Right lobe of liver (tissue), 6 donors: Measurements from ENCODE around the gene ZFP28. TPM values are rescaled to one million over a fixed set of nuclear protein-coding genes. Genes with fewer than 3 reads are reported as not detected.

Source experiments
- ATAC-seq, 4 donors: fragments of 200-7000 bp; cut with Tn5 transposase; one replicate each; pipeline ENCODE4 v1.9.1; 2020; ENCODE audit warnings: mild to moderate bottlenecking in 4 of 4, moderate library complexity in 4 of 4
- DNase-seq, 3 donors: peaks; one replicate each; pipeline ENCODE4 v3.0.0-alpha.2; 2020
- H3K27ac ChIP-seq, 3 donors: fragments of 200-600 bp; one replicate each; pipeline ENCODE4 v1.8.0; 2022
- H3K27me3 ChIP-seq, 2 donors: fragments of 200-600 bp; one replicate each; pipeline ENCODE4 v1.8.0; 2022
- H3K36me3 ChIP-seq, 4 donors: fragments of 200-600 bp; sonication (generic) in 1 of 4; one replicate each; pipeline versions ENCODE4 v1.5.1 to v1.8.0; 2017 to 2022; ENCODE audit warnings: control low read depth in 1 of 4
- H3K4me1 ChIP-seq, 4 donors: fragments of 200-600 bp; sonication (generic) in 1 of 4; one replicate each; pipeline versions ENCODE4 v1.5.1 to v1.8.0; 2017 to 2022; ENCODE audit warnings: control low read depth in 1 of 4
- H3K4me3 ChIP-seq, 3 donors: fragments of 200-600 bp; one replicate each; pipeline ENCODE4 v1.8.0; 2022
- H3K9me3 ChIP-seq, 4 donors: fragments of 200-600 bp; sonication (generic) in 1 of 4; one replicate each; pipeline versions ENCODE4 v1.5.1 to v1.8.0; 2017 to 2022; ENCODE audit warnings: control low read depth in 1 of 4
- POLR2A ChIP-seq: fragments of 450-650 bp; IDR thresholded peaks from one replicate; pipeline ENCODE4 v1.6.1; 2017; ENCODE audit warnings: antibody characterized with exemption, mild to moderate bottlenecking
- WGBS: methylation state at CpG from one replicate; pipeline ENCODE4 v1.1.6; 2018; ENCODE audit warnings: low coverage, low lambda C conversion rate; ENCODE audit not compliant: insufficient coverage; ENCODE audit errors: missing lambda C conversion rate; 5-methylcytosine and 5-hydroxymethylcytosine counted together
- intact Hi-C, 2 donors: fragments of 100-400 bp; cut with DNase I; formaldehyde crosslinking; loops; one replicate each; pipeline versions ENCODE4 v1.11.2 to v1.14.1; 2022
- total RNA-seq, 6 experiments: library from RNA; depleted of rRNA in 2 of 6; stranded (reverse); fragments of >200 nt in 2 of 6; fragmentation: NEBNext Ultra II Directional in 3 of 6; extraction: Animal tissue kit (Norgen Biotek cat#: 25700) in 3 of 6; gene quantifications; one replicate each; pipeline versions ENCODE4 v1.1.0 to v1.2.4, GENCODE V29; 2016 to 2023
- TF ChIP-seq, protein P1 (sequence below), 4 donors: fragments of 200-600 bp in 3 of 4; fragments of 450-650 bp in 1 of 4; IDR thresholded peaks; one replicate each; pipeline versions ENCODE4 v1.5.1 to v1.8.0; 2016 to 2022; ENCODE audit warnings: antibody characterized with exemption in 4 of 4, mild to moderate bottlenecking in 2 of 4
- donor health status: DM: no; HTN: yes; CAD: no.
- donor health status: DM: no; HTN: no; CAD: no.
- donor health status: DM: no; HTN: no; CAD: no.
- donor health status: DM: no; HTN: yes; CAD: no.
- donor health status: DM: no; HTN: yes; CAD: no.

ZFP28 gene
- total RNA-seq, 6 experiments from 2014 or later, result 0.53 to 2.6 (median 0.77) TPM

GRCh38 chr19:56577719-56578602 is 39.2 kb downstream of the ZFP28 start:
- Histone ChIP-seq H3K27ac (no peak overlapping the region), H3K27me3 (no peaks in the 10 kb centered on the region), H3K36me3 (peaks cover 0 to 33% (median 3%) of the 10 kb centered on the region in 4 donors), H3K4me1 (no peaks in the 10 kb centered on the region), H3K9me3 (peaks cover 5 to 97% (median 61%) of the 10 kb centered on the region in 4 donors), H3K4me3 (no peak overlapping the region)
- intact Hi-C loops, result no loop called here
- ATAC-seq, result no peak
- 91% methylated on average over 9 of the region's 11 CpGs for whole genome bisulfite sequencing
- no peak for DNase-seq
- TF ChIP-seq, protein P1, sequence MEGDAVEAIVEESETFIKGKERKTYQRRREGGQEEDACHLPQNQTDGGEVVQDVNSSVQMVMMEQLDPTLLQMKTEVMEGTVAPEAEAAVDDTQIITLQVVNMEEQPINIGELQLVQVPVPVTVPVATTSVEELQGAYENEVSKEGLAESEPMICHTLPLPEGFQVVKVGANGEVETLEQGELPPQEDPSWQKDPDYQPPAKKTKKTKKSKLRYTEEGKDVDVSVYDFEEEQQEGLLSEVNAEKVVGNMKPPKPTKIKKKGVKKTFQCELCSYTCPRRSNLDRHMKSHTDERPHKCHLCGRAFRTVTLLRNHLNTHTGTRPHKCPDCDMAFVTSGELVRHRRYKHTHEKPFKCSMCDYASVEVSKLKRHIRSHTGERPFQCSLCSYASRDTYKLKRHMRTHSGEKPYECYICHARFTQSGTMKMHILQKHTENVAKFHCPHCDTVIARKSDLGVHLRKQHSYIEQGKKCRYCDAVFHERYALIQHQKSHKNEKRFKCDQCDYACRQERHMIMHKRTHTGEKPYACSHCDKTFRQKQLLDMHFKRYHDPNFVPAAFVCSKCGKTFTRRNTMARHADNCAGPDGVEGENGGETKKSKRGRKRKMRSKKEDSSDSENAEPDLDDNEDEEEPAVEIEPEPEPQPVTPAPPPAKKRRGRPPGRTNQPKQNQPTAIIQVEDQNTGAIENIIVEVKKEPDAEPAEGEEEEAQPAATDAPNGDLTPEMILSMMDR (IDR thresholded peaks at IDR 0.05), result no peak
- TF ChIP-seq POLR2A, result no peak

DNA sequence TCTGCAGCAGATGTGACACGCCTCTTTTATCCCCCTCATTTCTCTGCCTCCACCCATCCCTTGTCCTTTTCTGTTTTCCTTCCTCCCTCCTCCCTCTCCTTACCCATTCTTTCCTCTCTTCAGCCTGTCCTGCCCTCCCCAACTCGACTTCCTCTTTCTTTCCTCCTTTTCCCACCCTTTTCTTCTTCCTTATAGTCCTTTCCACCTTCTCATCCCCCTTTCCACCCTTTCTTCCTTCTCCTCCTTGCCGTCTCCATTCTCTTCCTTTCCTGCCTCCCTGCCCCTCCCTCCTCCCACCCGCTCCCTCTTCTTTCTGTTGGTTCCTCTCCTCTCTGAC is 55.7 kb downstream of the ZFP28 start:
- intact Hi-C loops, result no loop called here
- Histone ChIP-seq H3K36me3 (no peaks in the 10 kb centered on the region), H3K4me3 (no peak overlapping the region), H3K4me1 (no peaks in the 10 kb centered on the region), H3K27me3 (no peaks in the 10 kb centered on the region), H3K27ac (no peak overlapping the region), H3K9me3 (peaks cover 0 to 9% (median 0%) of the 10 kb centered on the region in 4 donors)
- TF ChIP-seq, protein P1 (IDR thresholded peaks at IDR 0.05), result no peak
- TF ChIP-seq POLR2A, result no peak
- no peak for ATAC-seq
- WGBS, result 49% methylated on average over 4 of the region's 4 CpGs
- no peak for DNase-seq

DNA sequence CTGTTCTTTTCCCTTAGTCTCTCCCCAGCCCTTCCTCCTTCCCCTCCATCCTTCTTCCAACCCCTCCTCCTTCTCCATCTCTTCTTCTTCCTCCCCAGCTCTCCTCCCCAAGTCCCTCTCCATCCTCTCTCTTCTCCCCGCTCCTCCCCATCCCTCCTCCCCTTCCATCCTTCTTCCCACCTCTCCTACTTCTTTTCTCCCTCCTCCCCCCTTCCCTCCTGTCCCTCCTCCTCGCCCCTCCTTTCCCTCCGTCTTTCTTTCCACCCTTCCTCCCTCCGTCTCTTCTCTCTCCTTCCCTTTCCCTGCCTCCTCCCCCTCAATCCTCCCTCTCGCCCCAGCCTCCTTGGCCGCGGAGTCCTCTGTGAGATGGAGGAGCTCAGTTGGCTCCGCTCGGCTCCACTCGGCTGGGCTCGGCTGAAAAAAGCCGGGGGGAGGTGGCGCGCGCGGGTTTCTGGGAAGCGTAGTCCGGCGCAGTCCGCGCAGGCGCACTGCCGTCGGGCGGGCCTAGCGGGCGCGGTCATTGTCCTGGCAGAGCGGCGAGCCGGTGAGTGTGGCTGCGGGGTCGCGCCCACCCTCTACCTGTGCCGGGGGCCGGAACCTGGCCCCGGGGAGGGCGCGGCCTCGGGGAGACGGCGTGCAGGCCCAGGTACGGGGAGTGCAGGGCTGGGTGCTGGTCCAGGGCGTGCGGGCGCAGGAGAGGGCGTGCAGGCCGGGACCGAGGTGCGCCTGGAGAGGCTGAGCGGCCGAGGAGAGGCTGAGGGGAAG is 56.2 kb downstream of the ZFP28 start, which contains the start of gene ZNF71:
TSS of gene ZNF71 (plus strand) at position 520 of the 765 bp plus-strand sequence. CDS start 6,257 bp downstream, outside the sequence.
- Histone ChIP-seq H3K4me3 (peak within 1 kb of the TSS; percentile 65 to 85 (median 67)), H3K9me3 (peaks cover 0 to 9% (median 0%) of the 10 kb centered on the region in 4 donors), H3K36me3 (no peaks in the 10 kb centered on the region), H3K4me1 (no peaks in the 10 kb centered on the region), H3K27me3 (no peaks in the 10 kb centered on the region), H3K27ac (no peak within 1 kb of the TSS)
- intact Hi-C loops, result no loop called here
- TF ChIP-seq POLR2A, result no peak
- TF ChIP-seq, protein P1 (IDR thresholded peaks at IDR 0.05), result no peak
- under 1% methylated on average over 35 of the region's 52 CpGs for WGBS
- peak; percentile 85 to 87 (median 86) for DNase-seq
- peak; percentile 90 to 98 (median 97) for ATAC-seq

GRCh38 chr19:56595548-56595899 is 56.8 kb downstream of the ZFP28 start:
- WGBS, result 0% methylated on average over 4 of the region's 4 CpGs
- Histone ChIP-seq H3K9me3 (peaks cover 0 to 9% (median 0%) of the 10 kb centered on the region in 4 donors), H3K36me3 (no peaks in the 10 kb centered on the region), H3K4me1 (no peaks in the 10 kb centered on the region), H3K27ac (no peak overlapping the region), H3K4me3 (peak overlapping the region; percentile 65 to 85 (median 67)), H3K27me3 (no peaks in the 10 kb centered on the region)
- no peak for DNase-seq
- intact Hi-C loops, result no loop called here
- TF ChIP-seq, protein P1 (IDR thresholded peaks at IDR 0.05), result no peak
- no peak for TF ChIP-seq POLR2A
- peak in 2 of 4 donors; percentile 24 to 26 for ATAC-seq
